Mammary epithelial cell (primary cell): ENCODE data around the gene FAM83C.

Source experiments
- CTCF ChIP-seq, 2 donors: IDR thresholded peaks in 1 of 2; conservative IDR thresholded peaks in 1 of 2; 2 replicates each; pipeline ENCODE4 v1.5.1; 2011 to 2012; ENCODE audit warnings: inconsistent platforms in 2 of 2, low read length in 2 of 2, mild to moderate bottlenecking in 2 of 2, control low read depth in 1 of 2, low read depth in 1 of 2; ENCODE audit not compliant: insufficient read depth in 1 of 2; ENCODE audit errors: extremely low read depth in 1 of 2
- EZH2 ChIP-seq: IDR thresholded peaks from 2 replicates; pipeline ENCODE4 v1.6.1; 2012; ENCODE audit warnings: low read length, inconsistent platforms, borderline replicate concordance

GRCh38 chr20:35276408-35276807, 15.8 kb downstream of the FAM83C start:
- TF ChIP-seq CTCF (conservative IDR thresholded peaks at IDR 0.05 in 1 of 2, IDR thresholded peaks at IDR 0.05 in 1 of 2; ENCODE audit: extremely low read depth in 1 of 2, insufficient read depth in 1 of 2, low read depth in 1 of 2, low read length in 2 of 2) (no peak), EZH2 (no peak)
